ENCODE results near the gene SERPINE2. TPM values are rescaled to one million over a fixed set of nuclear protein-coding genes. Genes with fewer than 3 reads are reported as not detected.

Gene SERPINE2
- total RNA-seq (1 to 10 TPM; 5.0 to 6.4 TPM), polyA plus RNA-seq (2.2 TPM)

DNA sequence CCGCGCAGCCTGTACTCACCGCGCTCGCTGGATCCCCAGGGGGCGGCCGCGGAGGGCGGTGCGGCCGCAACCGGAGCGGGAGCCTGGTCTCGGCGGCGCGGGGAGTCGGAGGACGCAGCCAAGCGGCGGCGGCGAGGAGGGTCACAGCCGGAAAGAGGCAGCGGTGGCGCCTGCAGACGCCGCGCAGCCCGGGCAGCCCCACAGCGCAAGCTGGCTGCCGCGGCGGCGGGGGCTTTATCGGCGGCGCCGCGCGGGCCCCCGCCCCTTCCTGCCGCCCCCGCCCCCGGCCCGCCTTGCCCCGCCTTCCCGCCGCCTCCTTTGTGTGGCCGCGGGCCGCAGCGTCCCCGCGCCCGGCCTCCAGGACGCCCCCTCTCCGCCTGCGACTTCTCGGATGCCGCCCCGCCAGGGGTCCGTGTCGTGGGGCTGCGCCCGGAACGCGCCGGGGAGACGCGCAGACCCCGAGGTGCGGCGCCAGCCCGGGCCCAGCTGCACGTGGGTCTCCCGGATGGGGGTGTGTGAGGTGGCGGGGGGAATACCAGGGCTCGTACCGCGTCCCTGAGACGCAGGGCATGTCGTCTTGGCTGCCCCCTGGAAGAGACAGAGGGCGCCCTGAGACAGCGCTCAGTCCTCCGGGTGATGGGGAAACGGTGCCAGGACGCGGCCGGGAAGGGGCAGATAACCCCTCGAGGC is at the start of gene SERPINE2:
Gene SERPINE2, minus strand, starts transcription at position 207 of the 690 bp plus-strand sequence. CDS start 37,386 bp downstream, outside the sequence.
- peaks cover 40 to 81% of the 10 kb centered on the region in 2 donors for H3K27me3 Mint-ChIP-seq
- POLR2A ChIA-PET = no interaction called here

GRCh38 chr2:224086226-224086914 is 47.3 kb upstream of the SERPINE2 start:
- ChIA-PET POLR2A (no interaction called here), CTCF (no interaction called here)
- Mint-ChIP-seq H3K4me1 (no peaks in the 10 kb centered on the region), H3K9me3 (no peaks in the 10 kb centered on the region), H3K27ac (no peak overlapping the region), H3K36me3 (no peaks in the 10 kb centered on the region), H3K4me3 (no peak overlapping the region), H3K27me3 (peaks cover 2 to 24% of the 10 kb centered on the region in 2 donors)
- H3K27me3 ChIP-seq (ENCODE audit: insufficient read depth, low read length, poor library complexity, severe bottlenecking) = no peaks in the 10 kb centered on the region
- no peak for DNase-seq
- H3K4me3 ChIP-seq (ENCODE audit: low read length) = no peak overlapping the region
- no peaks in the 10 kb centered on the region for H3K36me3 ChIP-seq (ENCODE audit: insufficient read depth, low read length)
- H3K9me3 ChIP-seq (ENCODE audit: low read length) = no peaks in the 10 kb centered on the region
- H3K27ac ChIP-seq (ENCODE audit: low read depth, low read length) = no peak overlapping the region
- no peaks in the 10 kb centered on the region for H3K4me1 ChIP-seq (ENCODE audit: insufficient read depth, low read length)

More for the DNA sequence above, at the start of gene SERPINE2:
- Mint-ChIP-seq H3K36me3 (peaks cover 0 to 2% (median 0%) of the 10 kb centered on the region in 3 donors), H3K4me1 (peaks cover 14 to 20% (median 20%) of the 10 kb centered on the region in 3 donors), H3K9me3 (peaks cover 0 to 2% (median 0%) of the 10 kb centered on the region in 5 donors), H3K4me3 (peak within 1 kb of the TSS; percentile 77 to 96 (median 89)), H3K27ac (peak within 1 kb of the TSS in 3 of 8 donors; percentile 13 to 67 (median 51))
- Histone ChIP-seq H3K27ac (ENCODE audit: low read depth, low read length) (no peak within 1 kb of the TSS), H3K36me3 (ENCODE audit: insufficient read depth, low read length) (no peaks in the 10 kb centered on the region), H3K4me1 (ENCODE audit: insufficient read depth, low read length) (peaks cover 5% of the 10 kb centered on the region), H3K27me3 (ENCODE audit: insufficient read depth, low read length, poor library complexity, severe bottlenecking) (peaks cover 9% of the 10 kb centered on the region), H3K9me3 (ENCODE audit: low read length) (no peaks in the 10 kb centered on the region), H3K4me3 (ENCODE audit: low read length) (peak within 1 kb of the TSS; percentile 66)
- DNase-seq = peak in 3 of 5 donors; percentile 3 to 45 (median 13)
- CTCF ChIA-PET = no interaction called here

DNA sequence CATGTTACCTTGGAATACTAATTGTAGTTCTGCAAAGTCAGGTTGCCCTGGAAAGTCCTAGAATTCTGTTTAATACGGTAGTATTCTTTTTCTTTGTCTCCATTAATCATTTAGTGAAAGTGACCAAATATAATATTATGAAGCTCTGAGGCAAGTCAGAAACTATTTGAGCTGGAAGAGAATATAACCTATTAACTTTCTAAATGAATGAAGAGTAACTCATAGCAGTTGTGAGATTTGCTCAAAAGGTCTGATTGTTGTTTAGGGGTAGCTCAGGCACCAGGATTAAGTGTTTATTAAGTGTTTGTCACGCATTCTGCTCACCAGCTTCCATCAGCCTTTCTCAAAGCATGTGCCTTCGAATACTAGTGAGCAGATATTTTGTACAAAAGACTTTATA is 46.7 kb upstream of the SERPINE2 start:
- Histone ChIP-seq H3K4me1 (ENCODE audit: insufficient read depth, low read length) (no peaks in the 10 kb centered on the region), H3K27ac (ENCODE audit: low read depth, low read length) (no peak overlapping the region), H3K4me3 (ENCODE audit: low read length) (no peak overlapping the region), H3K27me3 (ENCODE audit: insufficient read depth, low read length, poor library complexity, severe bottlenecking) (no peaks in the 10 kb centered on the region), H3K36me3 (ENCODE audit: insufficient read depth, low read length) (no peaks in the 10 kb centered on the region), H3K9me3 (ENCODE audit: low read length) (no peaks in the 10 kb centered on the region)
- DNase-seq = no peak
- no peaks in the 10 kb centered on the region for H3K36me3 Mint-ChIP-seq
- no peak overlapping the region for H3K27ac Mint-ChIP-seq
- POLR2A ChIA-PET = no interaction called here
- H3K4me1 Mint-ChIP-seq = no peaks in the 10 kb centered on the region
- CTCF ChIA-PET = no interaction called here
- no peaks in the 10 kb centered on the region for H3K9me3 Mint-ChIP-seq
- H3K4me3 Mint-ChIP-seq = no peak overlapping the region
- peaks cover 2 to 24% of the 10 kb centered on the region in 2 donors for H3K27me3 Mint-ChIP-seq

GRCh38 chr2:224085246-224085645 is 46.2 kb upstream of the SERPINE2 start:
- POLR2A ChIA-PET = no interaction called here
- no peak overlapping the region for H3K4me3 Mint-ChIP-seq
- no peaks in the 10 kb centered on the region for H3K9me3 Mint-ChIP-seq
- H3K27me3 ChIP-seq (ENCODE audit: insufficient read depth, low read length, poor library complexity, severe bottlenecking) = no peaks in the 10 kb centered on the region
- CTCF ChIA-PET = no interaction called here
- H3K4me1 ChIP-seq (ENCODE audit: insufficient read depth, low read length) = no peaks in the 10 kb centered on the region
- H3K36me3 ChIP-seq (ENCODE audit: insufficient read depth, low read length) = no peaks in the 10 kb centered on the region
- DNase-seq = no peak
- no peaks in the 10 kb centered on the region for H3K4me1 Mint-ChIP-seq
- no peaks in the 10 kb centered on the region for H3K36me3 Mint-ChIP-seq
- no peak overlapping the region for H3K27ac Mint-ChIP-seq
- peaks cover 2 to 24% of the 10 kb centered on the region in 2 donors for H3K27me3 Mint-ChIP-seq
- H3K27ac ChIP-seq (ENCODE audit: low read depth, low read length) = no peak overlapping the region
- H3K9me3 ChIP-seq (ENCODE audit: low read length) = no peaks in the 10 kb centered on the region
- H3K4me3 ChIP-seq (ENCODE audit: low read length) = no peak overlapping the region

DNA sequence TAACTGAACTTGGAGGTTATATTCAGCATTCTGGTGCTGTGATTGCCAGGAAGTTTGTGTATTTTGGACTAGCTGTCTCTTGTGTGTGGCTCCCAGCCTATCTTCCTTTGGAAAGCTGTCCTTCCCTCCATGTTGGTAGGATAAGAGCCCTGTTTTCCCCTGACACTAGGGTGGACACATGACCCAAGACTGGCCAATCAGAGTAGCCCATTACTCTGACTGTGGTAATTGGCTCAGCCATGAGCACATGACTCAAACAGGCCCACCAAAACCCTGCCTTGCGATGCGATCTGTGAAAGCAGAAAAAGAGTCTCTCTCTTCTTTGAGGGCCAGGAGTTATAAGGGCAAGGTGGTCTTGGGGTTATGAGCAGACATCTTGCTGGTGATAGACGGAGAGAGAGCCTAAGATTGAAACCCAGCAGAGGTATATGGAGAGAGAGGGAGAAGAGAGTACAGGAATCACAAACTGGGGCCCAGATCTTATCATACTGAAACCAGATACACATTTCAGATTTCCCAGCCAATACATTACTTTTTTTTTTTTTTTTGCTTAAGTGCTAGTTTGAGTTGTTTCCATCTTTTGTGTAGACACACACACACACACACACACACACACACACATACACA is 45.3 kb upstream of the SERPINE2 start:
- no peaks in the 10 kb centered on the region for H3K9me3 ChIP-seq (ENCODE audit: low read length)
- CTCF ChIA-PET = no interaction called here
- peaks cover 2 to 24% of the 10 kb centered on the region in 2 donors for H3K27me3 Mint-ChIP-seq
- peak overlapping the region in 1 of 8 donors; percentile 6 for H3K27ac Mint-ChIP-seq
- POLR2A ChIA-PET = no interaction called here
- H3K9me3 Mint-ChIP-seq = no peaks in the 10 kb centered on the region
- H3K27me3 ChIP-seq (ENCODE audit: insufficient read depth, low read length, poor library complexity, severe bottlenecking) = no peaks in the 10 kb centered on the region
- H3K27ac ChIP-seq (ENCODE audit: low read depth, low read length) = no peak overlapping the region
- H3K4me3 ChIP-seq (ENCODE audit: low read length) = no peak overlapping the region
- H3K4me3 Mint-ChIP-seq = no peak overlapping the region
- H3K4me1 Mint-ChIP-seq = no peaks in the 10 kb centered on the region
- no peak for DNase-seq
- no peaks in the 10 kb centered on the region for H3K36me3 Mint-ChIP-seq
- no peaks in the 10 kb centered on the region for H3K4me1 ChIP-seq (ENCODE audit: insufficient read depth, low read length)
- no peaks in the 10 kb centered on the region for H3K36me3 ChIP-seq (ENCODE audit: insufficient read depth, low read length)

DNA sequence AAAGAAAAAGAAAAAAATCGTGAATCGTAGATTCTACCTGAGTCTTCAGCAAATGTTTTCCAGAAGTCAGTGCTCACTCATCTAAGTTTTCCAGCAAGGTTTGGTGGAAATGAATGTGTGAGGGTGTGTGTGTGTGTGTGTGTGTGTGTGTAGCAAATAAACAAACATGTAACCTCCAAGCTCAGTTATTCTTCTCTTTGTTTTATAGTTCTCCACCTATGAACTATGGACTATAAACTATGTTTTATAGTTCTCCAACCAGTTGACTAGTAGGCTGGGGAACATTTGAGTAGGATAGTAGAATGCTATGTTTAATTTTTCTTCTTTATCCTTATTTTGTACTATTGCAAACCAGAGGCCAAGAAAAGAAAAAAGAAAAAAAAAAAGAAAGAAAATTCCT is 44.6 kb upstream of the SERPINE2 start:
- no peaks in the 10 kb centered on the region for H3K36me3 ChIP-seq (ENCODE audit: insufficient read depth, low read length)
- no peaks in the 10 kb centered on the region for H3K9me3 Mint-ChIP-seq
- no peaks in the 10 kb centered on the region for H3K36me3 Mint-ChIP-seq
- CTCF ChIA-PET = no interaction called here
- peaks cover 2 to 24% of the 10 kb centered on the region in 2 donors for H3K27me3 Mint-ChIP-seq
- no peaks in the 10 kb centered on the region for H3K9me3 ChIP-seq (ENCODE audit: low read length)
- H3K4me1 ChIP-seq (ENCODE audit: insufficient read depth, low read length) = no peaks in the 10 kb centered on the region
- H3K27ac ChIP-seq (ENCODE audit: low read depth, low read length) = no peak overlapping the region
- no peak for DNase-seq
- H3K27me3 ChIP-seq (ENCODE audit: insufficient read depth, low read length, poor library complexity, severe bottlenecking) = no peaks in the 10 kb centered on the region
- POLR2A ChIA-PET = no interaction called here
- H3K4me1 Mint-ChIP-seq = no peaks in the 10 kb centered on the region
- no peak overlapping the region for H3K27ac Mint-ChIP-seq
- no peak overlapping the region for H3K4me3 ChIP-seq (ENCODE audit: low read length)
- no peak overlapping the region for H3K4me3 Mint-ChIP-seq

- peaks cover 0 to 14% of the 10 kb centered on the region in 2 donors for H3K27me3 Mint-ChIP-seq
- POLR2A ChIA-PET = no interaction called here
- CTCF ChIA-PET = no interaction called here
- DNase-seq = no peak
- Histone ChIP-seq H3K36me3 (ENCODE audit: insufficient read depth, low read length) (no peaks in the 10 kb centered on the region), H3K27me3 (ENCODE audit: insufficient read depth, low read length, poor library complexity, severe bottlenecking) (no peaks in the 10 kb centered on the region), H3K4me3 (ENCODE audit: low read length) (no peak overlapping the region), H3K4me1 (ENCODE audit: insufficient read depth, low read length) (no peaks in the 10 kb centered on the region), H3K9me3 (ENCODE audit: low read length) (no peaks in the 10 kb centered on the region), H3K27ac (ENCODE audit: low read depth, low read length) (no peak overlapping the region)
- no peak overlapping the region for H3K27ac Mint-ChIP-seq
- H3K4me1 Mint-ChIP-seq = no peaks in the 10 kb centered on the region
- no peak overlapping the region for H3K4me3 Mint-ChIP-seq
- no peaks in the 10 kb centered on the region for H3K9me3 Mint-ChIP-seq
- H3K36me3 Mint-ChIP-seq = no peaks in the 10 kb centered on the region
Observed at GRCh38 chr2:224078656-224079055, 39.6 kb upstream of the SERPINE2 start.

DNA sequence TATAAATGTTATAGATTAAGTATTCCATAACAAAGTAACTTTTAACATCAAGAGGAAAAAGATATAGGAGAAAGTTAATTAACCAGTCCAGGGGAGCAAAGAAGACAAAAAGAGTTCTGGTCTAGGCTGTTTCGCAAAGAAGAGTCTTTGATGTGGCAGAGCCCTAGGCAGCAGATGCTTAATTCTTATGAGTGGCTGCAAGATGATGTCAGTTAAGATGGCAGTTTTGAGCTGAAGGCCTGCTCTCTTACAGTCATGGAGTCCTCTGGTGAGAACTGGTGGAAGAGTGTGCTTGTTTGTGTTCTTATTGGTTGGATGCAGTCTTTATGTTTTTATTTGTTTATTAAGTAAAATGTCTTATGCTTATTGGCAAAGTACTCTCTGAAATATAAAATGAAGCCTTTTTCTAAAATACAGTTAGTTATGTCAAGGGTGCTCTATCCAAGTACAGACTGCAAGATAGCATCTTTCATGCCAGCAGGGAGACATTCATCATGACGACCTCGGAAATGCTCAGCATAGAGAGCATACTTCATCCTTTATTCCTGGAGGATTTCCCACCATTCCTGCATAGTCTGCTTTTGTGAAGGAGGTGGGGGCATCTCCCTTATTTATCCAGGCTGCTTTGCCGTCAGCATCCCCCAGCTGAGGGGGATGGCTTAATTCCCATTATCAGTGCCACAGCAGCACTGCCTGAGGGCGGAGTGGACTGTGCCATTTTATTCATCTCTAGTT is 38.9 kb upstream of the SERPINE2 start:
- H3K9me3 ChIP-seq (ENCODE audit: low read length) = no peaks in the 10 kb centered on the region
- no peaks in the 10 kb centered on the region for H3K27me3 ChIP-seq (ENCODE audit: insufficient read depth, low read length, poor library complexity, severe bottlenecking)
- H3K4me1 Mint-ChIP-seq = no peaks in the 10 kb centered on the region
- H3K27me3 Mint-ChIP-seq = peaks cover 0 to 12% of the 10 kb centered on the region in 2 donors
- H3K4me3 ChIP-seq (ENCODE audit: low read length) = no peak overlapping the region
- ChIA-PET POLR2A (no interaction called here), CTCF (no interaction called here)
- no peak overlapping the region for H3K27ac ChIP-seq (ENCODE audit: low read depth, low read length)
- no peaks in the 10 kb centered on the region for H3K36me3 ChIP-seq (ENCODE audit: insufficient read depth, low read length)
- H3K27ac Mint-ChIP-seq = no peak overlapping the region
- no peak for DNase-seq
- no peak overlapping the region for H3K4me3 Mint-ChIP-seq
- no peaks in the 10 kb centered on the region for H3K4me1 ChIP-seq (ENCODE audit: insufficient read depth, low read length)
- no peaks in the 10 kb centered on the region for H3K36me3 Mint-ChIP-seq
- no peaks in the 10 kb centered on the region for H3K9me3 Mint-ChIP-seq

All from CD8-positive, alpha-beta memory T cell (primary cell).